Epidermal melanocyte (primary cell): ENCODE data around the gene AKR1C4.
"Not testable (repeated sequence)": the region's sequence is repeated elsewhere in the genome, so short reads cannot be mapped to it uniquely, and the experiment has no call there.

ENCODE experiments used
- DNase-seq: peaks from one replicate; pipeline ENCODE4 v3.0.0; 2011; ENCODE audit warnings: low spot score; ENCODE audit not compliant: insufficient read length

Gene AKR1C4

DNA sequence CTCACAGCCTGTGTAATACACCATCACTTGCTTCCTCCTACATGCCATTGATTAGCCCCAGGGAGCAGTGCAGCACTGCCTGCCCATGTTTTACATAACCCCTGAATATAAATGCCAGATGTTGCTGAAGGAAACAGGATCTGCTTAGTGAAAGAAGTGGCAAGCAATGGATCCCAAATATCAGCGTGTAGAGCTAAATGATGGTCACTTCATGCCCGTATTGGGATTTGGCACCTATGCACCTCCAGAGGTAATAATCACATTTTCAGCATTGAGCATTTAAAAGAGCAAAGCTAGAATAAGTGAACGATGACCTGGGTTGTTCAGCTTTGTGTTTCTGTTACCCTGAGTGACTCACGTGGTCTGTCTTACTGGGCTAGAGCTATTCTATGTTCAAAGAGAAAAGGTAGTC, at the start of gene AKR1C4:
Gene AKR1C4, plus strand, starts transcription at position 136 of the 412 bp plus-strand sequence. Its CDS starts 31 bp downstream, at position 167.
- no peak for DNase-seq

DNA sequence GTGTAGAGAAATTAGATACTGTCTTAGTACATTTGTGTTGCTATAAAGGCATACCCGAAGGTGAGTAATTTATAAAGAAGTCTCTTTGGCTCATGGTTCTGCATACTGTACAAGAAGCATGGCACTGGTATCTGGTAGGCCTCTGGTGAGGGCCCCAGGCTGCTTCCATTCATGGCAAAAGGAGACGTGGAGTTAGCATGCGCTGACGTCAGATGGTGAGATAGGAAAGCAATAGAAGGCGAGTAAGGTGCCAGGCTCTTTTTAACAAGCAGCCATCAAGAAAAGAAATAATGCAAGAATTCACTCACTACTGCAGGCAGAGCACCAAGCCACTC, 49.8 kb upstream of the AKR1C4 start:
- DNase-seq, result no peak

DNA sequence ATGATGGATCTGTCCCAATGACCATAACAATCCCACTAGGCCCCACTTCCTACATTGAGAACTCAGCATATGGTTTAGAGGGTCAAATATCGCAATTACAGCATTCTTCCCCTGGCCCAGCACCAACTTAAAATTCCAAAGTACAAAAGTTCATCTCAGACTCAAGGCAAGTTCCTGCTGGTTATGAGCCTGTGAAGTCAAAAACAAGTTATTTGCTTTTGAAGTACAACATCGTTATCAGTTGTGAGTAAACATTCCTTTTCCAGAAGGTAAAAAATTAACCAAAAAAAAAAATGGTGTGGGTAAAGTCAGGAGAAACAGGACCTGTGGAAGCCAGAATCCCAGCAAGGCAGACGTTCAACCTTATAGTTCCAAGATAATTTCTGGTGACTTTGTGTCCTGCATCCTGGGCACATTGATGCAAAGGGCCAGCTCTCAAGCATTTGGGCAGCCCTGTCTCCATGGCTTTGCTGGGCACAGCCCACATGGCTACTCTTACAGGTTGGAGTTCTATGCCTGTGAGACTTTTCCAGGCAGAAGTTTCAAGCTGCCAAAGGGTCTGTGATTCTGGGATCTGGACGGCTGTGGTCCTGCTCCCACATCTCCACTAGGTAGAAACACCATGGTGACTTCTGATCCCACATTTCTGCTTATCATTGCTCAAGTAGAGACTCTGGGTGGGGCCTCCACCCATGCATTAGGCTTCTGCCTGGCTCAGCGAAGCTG, 49.2 kb upstream of the AKR1C4 start:
- DNase-seq, result no peak

DNA sequence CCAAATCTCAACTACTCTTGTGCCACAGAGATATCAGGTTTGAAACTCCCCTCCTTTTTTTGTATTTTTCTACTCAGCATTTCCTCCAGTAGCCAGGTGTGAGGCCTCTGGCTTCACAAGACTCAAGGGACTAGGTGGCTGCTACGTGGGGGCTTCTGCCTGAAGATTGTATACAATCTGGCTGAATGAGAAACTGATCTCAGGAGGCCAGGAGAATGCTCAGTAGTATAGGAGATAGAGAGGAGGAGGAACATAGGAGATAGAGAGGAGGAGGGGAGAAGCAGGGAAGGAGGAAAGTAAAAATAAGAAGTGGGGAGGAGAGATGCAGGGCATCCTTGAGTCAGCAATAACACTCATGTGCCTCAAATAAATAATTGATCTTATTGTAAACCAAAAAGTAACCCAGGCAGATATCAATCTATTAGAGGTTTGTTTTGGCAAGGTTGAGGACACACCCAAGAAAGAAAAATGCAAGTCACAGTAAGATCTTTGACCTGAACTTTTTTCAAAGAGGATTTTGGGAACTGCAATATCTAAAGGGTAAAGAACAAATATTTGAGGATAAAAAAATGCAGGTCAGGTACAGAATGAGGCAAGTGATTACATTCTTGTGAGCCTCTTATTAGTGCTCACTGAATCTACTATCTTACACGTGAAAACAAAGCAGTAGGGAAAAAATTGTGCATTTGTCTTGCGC, 48.5 kb upstream of the AKR1C4 start:
- DNase-seq, result no peak

DNA sequence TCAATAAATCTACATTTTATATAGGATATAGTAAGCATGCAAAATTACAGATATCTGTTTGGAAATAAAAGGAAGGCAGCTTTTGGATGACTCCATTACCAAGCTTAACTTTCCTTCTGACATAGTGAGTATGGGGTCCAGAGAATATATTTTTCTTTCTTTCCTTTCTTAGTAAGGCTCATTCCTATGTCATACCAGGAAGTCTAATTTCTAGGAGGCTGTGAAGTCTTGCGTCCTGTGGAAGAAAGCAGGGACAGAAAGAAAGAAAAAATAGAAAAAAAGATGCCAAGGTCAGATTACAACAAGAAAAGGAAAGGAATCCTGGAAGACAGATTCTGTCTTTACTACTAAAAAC, 48.0 kb upstream of the AKR1C4 start:
- no peak for DNase-seq

DNA sequence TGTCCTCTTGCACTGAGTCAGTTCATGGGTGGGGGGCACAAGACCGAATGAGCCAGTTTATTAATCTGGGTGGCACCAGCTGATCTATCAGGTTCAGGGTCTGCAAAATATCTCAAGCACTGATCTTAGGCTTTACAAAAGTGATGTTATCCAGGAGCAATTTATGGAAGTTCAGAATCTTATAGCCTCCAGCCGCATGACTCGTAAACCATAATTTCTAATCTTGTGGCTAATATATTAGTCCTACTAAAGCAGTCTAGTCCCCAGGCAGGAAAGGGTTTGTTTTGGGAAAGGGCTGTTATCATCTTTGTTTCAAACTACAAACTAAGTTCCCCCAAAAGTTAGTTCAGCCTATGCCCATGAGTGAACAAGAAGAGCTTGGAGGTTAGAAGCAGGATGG, 45.6 kb upstream of the AKR1C4 start:
- no peak for DNase-seq

DNA sequence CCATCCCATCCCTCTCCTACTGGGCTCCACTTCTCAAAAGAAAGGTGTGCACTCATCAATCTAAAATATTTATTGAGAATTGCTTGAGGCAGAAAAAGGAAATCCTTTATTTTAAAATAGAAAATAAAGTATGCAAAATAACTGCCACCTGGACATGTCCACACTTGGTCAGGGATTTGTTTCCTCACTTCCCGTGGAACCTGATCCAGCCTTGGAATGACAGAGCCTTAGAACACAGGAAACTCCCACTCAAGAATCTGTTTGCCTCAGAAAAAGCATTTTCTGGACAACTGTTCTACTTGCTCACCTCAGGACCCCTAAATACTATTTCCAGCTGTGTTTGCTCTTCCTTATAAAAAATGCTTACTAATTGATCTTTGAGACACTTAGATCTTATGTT, 40.7 kb upstream of the AKR1C4 start:
- no peak for DNase-seq

DNA sequence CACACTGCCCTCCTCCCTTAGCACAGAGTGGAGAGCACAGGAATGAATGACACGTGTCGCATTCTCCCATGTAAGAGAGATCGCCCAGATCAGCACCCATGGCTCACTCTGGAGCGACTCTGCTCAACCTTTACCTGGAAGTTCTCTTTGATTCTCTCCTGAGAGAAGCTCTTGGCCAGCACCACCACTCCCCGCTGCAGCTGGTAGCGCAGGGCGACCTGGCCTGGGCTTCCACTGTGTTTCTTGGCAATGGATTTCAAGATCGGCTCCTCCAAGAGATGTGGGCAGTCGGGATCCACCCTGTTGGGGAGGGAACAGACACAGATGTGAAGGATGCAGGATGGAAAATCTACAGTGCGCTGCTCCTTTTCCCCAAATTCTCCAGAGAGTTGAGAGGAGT, 39.1 kb upstream of the AKR1C4 start:
- no peak for DNase-seq

DNA sequence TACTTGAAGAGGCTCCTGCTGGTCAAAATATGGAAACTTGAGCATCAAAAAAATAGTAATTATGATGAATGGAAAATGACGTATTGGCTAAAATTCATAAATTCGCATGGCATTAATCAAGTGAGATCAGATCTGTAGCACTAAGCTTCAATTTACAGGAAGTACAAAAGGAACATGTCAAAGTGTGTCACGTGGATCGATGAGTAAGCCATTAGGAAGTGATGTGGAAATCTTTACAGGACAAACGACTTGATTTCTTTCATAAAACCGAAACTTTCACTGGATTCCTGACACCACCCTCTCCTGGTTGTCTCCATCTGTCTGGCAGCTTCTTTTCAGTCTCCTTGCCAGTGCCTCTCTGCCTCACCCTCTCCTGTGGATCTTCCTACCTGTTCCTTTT, 37.5 kb upstream of the AKR1C4 start:
- DNase-seq, result no peak

DNA sequence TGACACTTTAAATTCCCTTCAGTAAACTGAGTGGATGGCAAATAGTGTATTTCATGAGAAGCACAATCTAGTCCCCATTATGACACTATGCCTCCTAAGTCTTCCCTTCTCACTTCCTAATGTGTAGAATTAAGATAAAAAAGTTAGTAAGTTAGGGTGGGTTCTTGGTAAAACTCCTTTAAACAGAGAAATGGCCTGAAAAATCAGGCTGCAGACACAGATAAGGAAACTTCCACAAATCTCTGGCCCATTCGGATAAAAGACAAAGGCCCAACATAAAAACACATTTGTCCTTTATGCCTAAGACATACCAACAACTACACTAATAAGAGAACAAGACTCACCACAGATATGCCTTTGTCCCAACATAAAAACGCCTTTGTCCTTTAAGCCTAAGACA, 33.1 kb upstream of the AKR1C4 start:
- DNase-seq, result no peak

DNA sequence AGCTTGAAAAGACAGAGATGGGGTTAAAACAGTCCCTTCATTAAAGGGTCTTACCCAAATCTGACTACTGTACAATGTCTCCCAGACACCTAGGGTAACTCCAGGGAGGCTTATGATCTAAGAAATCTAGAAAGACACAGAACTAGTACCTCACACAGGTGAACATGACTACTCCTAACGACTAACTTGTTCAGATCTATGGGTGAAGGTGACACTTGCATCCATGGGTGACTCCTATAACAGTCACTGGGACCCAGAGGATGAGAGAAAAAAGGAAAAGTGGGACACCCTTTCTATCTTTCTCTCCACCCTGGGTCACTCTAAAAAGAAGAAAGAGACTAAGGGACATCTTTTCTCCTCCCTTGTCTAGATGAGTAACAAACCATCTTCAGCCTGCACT, 30.9 kb upstream of the AKR1C4 start:
- no peak for DNase-seq

DNA sequence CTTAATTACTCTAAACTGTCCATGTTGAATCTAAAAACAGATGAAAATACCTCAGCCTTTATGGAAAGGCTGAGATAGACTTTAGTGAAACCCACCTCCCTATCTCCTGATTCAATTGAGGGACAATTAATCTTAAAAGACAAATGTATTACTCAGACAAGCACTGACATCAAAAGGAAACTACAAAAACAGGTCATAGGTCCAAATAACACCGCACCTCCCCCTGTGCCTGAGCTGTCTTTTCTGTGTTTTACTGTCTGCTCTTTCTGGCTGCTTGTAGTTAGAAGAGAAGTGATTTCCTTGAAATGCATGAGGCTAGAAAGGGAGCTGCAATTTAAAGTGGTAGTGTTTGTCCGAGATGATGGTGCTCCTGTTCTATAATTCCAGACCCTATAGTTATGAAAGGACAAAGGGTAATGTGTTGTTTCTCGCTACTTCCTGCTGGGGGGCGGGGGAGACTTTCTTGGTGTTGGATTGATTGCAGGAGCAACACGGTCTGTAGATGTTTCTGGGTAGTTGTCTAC, 27.7 kb upstream of the AKR1C4 start:
- DNase-seq, result no peak

DNA sequence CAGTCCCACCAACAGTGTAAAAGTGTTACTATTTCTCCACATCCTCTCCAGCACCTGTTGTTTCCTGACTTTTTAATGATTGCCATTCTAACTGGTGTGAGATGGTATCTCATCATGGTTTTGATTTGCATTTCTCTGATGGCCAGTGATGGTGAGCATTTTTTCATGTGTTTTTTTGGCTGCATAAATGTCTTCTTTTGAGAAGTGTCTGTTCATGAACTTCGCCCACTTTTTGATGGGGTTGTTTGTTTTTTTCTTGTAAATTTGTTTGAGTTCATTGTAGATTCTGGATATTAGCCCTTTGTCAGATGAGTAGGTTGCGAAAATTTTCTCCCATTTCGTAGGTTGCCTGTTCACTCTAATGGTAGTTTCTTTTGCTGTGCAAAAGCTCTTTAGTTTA, 21.1 kb upstream of the AKR1C4 start:
- not testable (repeated sequence) for DNase-seq

DNA sequence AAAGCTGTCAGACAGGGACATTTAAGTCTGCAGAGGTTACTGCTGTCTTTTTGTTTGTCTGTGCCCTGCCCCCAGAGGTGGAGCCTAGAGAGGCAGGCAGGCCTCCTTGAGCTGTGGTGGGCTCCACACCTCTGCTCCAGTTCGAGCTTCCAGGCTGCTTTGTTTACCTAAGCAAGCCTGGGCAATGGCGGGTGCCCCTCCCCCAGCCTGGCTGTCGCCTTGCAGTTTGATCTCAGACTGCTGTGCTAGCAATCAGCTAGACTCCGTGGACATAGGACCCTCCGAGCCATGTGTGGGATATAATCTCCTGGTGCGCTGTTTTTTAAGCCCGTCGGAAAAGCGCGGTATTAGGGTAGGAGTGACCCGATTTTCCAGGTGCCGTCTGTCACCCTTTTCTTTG, 16.1 kb upstream of the AKR1C4 start:
- not testable (repeated sequence) for DNase-seq

DNA sequence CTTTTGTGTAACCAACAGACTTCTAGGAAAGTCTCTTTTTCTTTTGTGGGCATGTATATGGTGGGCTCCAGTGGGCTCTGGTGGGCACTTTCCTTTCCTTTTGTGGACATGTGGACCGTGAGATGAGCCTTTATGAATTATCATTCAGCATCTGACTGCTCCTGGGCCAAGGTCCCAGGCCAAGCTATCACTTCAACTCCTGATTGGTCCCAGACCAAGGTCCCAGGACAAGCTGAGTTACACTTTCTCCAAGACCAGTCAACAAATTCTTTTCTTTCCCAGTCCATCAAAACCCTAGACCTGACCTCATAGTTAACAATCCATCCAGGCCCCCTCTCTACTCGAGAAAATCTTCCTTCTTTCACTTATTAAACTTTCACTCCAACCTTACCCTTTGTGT, 12.7 kb upstream of the AKR1C4 start:
- DNase-seq, result no peak

DNA sequence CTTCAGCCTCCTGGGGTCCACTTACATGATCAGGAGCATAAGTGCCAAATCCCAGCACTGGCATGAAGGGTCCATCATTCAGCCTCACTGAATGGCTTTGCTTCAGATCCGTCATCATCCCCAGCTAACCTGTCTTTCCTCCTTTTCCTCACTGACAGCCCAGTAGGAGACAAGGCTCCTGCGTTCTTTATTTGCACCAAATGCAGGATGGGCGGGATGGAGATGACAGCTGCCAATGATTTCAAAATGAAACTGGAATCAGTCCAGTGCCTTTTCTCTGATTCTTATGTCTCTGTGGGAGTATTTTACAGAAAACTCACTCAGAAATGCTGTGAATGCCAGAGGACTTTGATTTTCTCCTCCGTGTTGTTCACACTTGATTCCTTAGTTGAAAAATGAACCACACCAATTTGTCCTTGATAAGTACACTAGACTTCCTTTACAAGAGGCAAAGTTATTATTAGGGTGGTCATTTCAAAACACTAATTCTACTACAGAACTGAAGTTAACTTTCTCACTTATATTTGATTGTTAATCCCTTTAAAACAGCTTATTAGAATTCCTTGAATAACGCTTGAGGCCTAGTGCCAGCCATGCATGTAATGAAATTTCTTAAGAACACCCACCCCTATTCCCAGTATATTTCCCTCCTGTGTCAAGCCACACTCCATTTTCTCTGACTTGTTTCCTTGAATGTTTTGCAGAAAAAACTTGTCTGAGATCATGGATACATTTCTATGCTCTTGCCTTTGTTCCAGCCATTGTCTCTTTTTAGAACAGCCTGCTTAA, 11.5 kb upstream of the AKR1C4 start, which contains the start of gene AKR1C8:
Gene AKR1C8, minus strand, starts transcription at position 164 of the 789 bp plus-strand sequence. Its CDS starts 46 bp downstream, at position 118.
- DNase-seq, result no peak

DNA sequence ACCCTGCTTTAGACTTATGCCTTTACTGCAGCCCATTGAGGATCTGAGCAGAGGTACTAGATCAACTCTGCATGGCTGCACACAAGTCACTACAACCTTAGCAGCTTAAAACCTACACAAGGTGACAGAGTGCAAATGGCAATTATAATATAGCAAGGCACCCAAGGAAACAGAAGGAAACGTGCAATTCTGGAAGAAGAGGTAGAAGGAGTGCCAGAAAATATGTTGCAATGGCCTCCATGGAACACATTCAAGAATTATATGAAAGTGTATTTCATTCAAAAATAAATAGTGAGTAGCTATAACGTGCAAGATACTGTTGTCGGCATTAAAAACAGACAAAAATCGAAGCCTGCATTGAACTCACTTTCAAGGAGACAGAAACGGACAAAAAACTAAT, 8.8 kb upstream of the AKR1C4 start:
- no peak for DNase-seq

DNA sequence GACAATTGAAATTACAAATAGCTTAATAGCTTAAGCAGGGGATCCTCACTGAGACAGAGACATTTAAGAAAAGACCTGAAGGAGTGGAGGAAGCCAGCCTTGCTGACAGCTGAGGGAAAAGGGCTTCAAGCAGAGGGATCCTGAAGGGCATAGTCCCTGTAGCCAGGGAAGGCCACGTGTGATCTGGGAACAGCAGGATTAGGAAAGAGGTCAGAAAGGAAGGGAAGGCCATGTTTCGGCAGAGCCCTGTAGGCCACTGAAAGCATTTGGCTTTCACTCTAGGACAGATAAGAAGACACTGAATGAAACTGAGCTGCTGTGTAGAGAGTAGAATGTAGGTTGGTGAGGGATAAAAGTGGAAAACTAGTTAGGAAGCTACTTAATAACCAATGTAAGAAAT, 8.3 kb upstream of the AKR1C4 start:
- no peak for DNase-seq

DNA sequence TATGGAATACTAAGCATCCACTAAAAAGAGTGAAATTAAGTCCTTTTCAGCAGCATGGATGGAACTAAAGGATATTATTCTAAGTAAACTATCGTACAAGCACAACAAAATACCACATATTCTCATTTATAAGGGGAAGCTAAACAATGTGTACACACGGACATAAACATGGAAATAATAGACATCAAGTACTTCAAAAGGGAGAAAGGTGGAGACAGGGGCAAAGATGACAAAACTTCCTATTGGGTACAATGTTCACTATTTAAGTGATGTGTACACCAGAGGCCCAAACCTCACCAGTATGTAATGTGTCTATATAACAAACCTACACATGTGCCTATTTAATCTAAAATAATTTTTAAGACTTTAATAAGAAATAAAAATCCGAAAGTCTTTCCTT, 2.2 kb upstream of the AKR1C4 start:
- no peak for DNase-seq

DNA sequence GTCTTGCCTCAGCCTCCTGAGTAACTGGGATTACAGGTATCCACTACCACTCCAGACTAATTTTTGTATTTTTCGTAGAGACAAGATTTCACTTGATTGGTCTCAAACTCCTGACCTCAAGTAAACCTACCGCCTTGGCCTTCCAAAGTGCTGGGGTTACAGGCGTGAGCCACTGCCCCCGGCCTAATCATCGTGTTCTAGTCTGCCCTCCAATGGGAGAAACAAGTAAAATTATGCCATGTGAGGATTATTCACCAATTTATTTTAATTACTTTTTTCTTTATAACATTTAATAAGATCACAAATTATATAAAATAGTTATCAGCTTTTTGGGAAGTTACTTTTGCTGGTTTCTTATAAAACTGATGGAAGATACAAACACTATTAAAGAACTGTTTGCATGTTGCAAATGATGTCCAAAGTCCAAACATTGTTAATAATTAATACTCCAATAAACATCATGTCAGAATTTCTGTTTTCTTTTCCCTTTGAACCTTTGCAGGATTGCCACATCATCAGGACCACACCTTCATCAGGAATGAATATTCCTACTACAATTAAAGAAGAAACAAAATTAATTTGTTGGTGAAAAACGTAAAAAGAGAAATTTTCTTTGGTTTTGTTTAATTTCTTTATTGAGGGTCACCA, 786 bp upstream of the AKR1C4 start:
- no peak for DNase-seq

DNA sequence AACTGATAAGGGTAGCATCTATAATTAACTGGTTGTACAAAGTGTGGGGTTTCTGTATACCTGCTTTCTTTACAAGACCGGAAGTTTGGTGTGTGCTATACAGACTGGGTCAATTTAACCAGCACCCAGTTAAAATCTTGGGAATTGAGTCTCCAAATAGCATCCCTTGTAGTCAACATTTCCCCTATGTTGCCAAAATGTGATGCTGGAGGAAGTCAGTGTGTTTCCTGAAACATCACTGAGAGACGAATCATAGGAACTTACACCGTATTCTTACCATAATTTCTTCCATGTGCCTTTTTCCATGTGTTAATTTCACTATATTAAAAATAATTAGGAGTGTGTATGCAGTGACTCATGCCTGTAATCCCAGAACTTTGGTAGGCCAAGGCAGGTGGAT, 1.7 kb downstream of the AKR1C4 start:
- no peak for DNase-seq

DNA sequence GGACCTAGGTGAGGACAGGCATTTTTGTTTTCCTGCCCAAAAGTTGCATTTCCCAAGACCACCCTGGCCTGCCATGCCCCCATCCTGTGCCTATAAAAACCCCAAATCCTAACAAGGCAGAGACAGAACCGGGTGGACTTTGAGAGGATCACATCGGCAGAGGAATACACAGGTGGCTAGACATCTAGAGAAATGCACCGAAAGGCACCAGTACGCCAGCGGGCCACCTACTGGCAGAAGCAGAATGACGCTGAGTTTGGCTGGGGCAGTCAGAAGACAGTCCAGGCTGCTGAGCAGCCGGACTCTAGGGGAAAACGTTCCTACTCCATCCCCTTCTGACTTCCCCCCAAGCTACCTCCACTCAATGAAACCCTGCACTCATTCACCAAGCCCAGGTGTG, 2.8 kb downstream of the AKR1C4 start:
- DNase-seq, result no peak
